Peyer's patch (tissue), 4 donors: ENCODE results near the gene WWP2. TPM values are rescaled to one million over a fixed set of nuclear protein-coding genes. Genes with fewer than 3 reads are reported as not detected.
"Not testable (repeated sequence)": the region's sequence is repeated elsewhere in the genome, so short reads cannot be mapped to it uniquely, and the experiment has no call there.

Experiments used
- DNase-seq, 3 donors: peaks; one replicate each; pipeline ENCODE4 v3.0.0-alpha.2; 2017 to 2019
- H3K27ac ChIP-seq, 4 donors: fragments of 200-600 bp; sonication (generic); one replicate each; pipeline ENCODE4 v1.5.1; 2016 to 2019
- H3K27me3 ChIP-seq, 2 donors: fragments of 200-600 bp; sonication (generic); one replicate each; pipeline ENCODE4 v1.5.1; 2019
- H3K36me3 ChIP-seq, 3 donors: fragments of 200-600 bp; sonication (generic); one replicate each; pipeline ENCODE4 v1.5.1; 2016 to 2019
- H3K4me1 ChIP-seq, 4 donors: fragments of 200-600 bp; sonication (generic); one replicate each; pipeline ENCODE4 v1.5.1; 2016 to 2019
- H3K4me3 ChIP-seq, 4 donors: fragments of 200-600 bp; sonication (generic); 1 replicate in 3 of 4; 2 replicates in 1 of 4; pipeline ENCODE4 v1.5.1; 2016 to 2019; ENCODE audit warnings: mild to moderate bottlenecking in 1 of 4
- H3K9me3 ChIP-seq, 4 donors: fragments of 200-600 bp; sonication (generic); one replicate each; pipeline ENCODE4 v1.5.1; 2016 to 2019; ENCODE audit warnings: mild to moderate bottlenecking in 1 of 4
- POLR2A ChIP-seq, 2 donors: fragments of 450-650 bp; IDR thresholded peaks; one replicate each; pipeline ENCODE4 v1.5.1; 2017; ENCODE audit warnings: antibody characterized with exemption in 2 of 2, mild to moderate bottlenecking in 2 of 2, moderate library complexity in 2 of 2
- total RNA-seq, 4 donors: library from RNA; depleted of rRNA; stranded (reverse); fragments of >200 nt; gene quantifications; one replicate each; pipeline ENCODE4 v1.1.0, GENCODE V29; 2016
- TF ChIP-seq, protein P1 (sequence below), 6 experiments: fragments of 450-650 bp in 4 of 6; fragments of 200-600 bp in 2 of 6; sonication (generic) in 1 of 6; IDR thresholded peaks; one replicate each; pipeline ENCODE4 v1.5.1; 2017 to 2019; ENCODE audit warnings: antibody characterized with exemption in 6 of 6, mild to moderate bottlenecking in 3 of 6, moderate library complexity in 1 of 6

The WWP2 gene
- total RNA-seq, 4 donors from 2014 or later, result 93.5 to 199 (median 111) TPM

GRCh38 chr16:69941251-69942098, 179.3 kb downstream of the WWP2 start:
- peaks cover 0 to 53% (median 0%) of the 10 kb centered on the region in 3 donors for H3K36me3 ChIP-seq
- H3K4me3 ChIP-seq, result no peak overlapping the region
- peak in 2 of 3 donors; percentile 15 to 45 for DNase-seq
- peak overlapping the region in 1 of 4 donors; percentile 8 for H3K27ac ChIP-seq
- H3K4me1 ChIP-seq, result no peaks in the 10 kb centered on the region
- H3K27me3 ChIP-seq, result no peaks in the 10 kb centered on the region
- TF ChIP-seq, protein P1, sequence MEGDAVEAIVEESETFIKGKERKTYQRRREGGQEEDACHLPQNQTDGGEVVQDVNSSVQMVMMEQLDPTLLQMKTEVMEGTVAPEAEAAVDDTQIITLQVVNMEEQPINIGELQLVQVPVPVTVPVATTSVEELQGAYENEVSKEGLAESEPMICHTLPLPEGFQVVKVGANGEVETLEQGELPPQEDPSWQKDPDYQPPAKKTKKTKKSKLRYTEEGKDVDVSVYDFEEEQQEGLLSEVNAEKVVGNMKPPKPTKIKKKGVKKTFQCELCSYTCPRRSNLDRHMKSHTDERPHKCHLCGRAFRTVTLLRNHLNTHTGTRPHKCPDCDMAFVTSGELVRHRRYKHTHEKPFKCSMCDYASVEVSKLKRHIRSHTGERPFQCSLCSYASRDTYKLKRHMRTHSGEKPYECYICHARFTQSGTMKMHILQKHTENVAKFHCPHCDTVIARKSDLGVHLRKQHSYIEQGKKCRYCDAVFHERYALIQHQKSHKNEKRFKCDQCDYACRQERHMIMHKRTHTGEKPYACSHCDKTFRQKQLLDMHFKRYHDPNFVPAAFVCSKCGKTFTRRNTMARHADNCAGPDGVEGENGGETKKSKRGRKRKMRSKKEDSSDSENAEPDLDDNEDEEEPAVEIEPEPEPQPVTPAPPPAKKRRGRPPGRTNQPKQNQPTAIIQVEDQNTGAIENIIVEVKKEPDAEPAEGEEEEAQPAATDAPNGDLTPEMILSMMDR (IDR thresholded peaks at IDR 0.05), result no peak
- TF ChIP-seq POLR2A (IDR thresholded peaks at IDR 0.05), result no peak
- no peaks in the 10 kb centered on the region for H3K9me3 ChIP-seq

- H3K9me3 ChIP-seq, result no peaks in the 10 kb centered on the region
- no peaks in the 10 kb centered on the region for H3K27me3 ChIP-seq
- no peak for TF ChIP-seq POLR2A (IDR thresholded peaks at IDR 0.05)
- TF ChIP-seq, protein P1 (IDR thresholded peaks at IDR 0.05), result no peak
- no peak overlapping the region for H3K27ac ChIP-seq
- H3K4me1 ChIP-seq, result no peaks in the 10 kb centered on the region
- no peak overlapping the region for H3K4me3 ChIP-seq
- peak in 1 of 3 donors; percentile 13 for DNase-seq
- H3K36me3 ChIP-seq, result peaks cover 0 to 47% (median 0%) of the 10 kb centered on the region in 3 donors
These were observed 180.0 kb downstream of the WWP2 start for GRCh38 chr16:69942099-69942491.

DNA sequence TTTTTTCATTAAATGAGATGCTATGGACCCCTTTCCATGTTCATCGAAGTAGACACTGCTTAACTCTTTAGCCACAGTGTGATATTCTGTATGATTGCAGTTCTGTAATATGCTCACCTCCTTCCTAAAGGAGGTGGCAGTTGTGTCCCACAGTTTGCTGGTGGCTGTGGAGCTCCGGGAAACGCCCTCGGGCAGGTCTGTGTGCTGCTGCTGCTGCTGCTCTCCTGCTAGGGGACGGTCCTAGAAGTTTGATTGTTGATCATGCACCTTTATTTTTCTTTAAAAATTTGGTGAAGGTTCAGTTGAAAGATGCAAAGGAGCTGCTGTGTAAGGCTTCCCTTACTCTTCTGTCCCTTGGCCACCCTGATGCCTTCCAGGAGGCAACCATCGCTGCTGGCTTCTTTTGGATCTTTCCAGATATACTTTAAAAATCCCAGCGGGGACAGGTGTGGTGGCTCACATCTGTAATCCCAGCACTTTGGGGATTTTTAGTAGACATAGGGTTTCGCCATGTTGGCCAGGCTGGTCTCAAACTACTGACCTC, 180.6 kb downstream of the WWP2 start:
- H3K27ac ChIP-seq, result no peak overlapping the region
- peaks cover 0 to 41% (median 0%) of the 10 kb centered on the region in 3 donors for H3K36me3 ChIP-seq
- TF ChIP-seq, protein P1 (IDR thresholded peaks at IDR 0.05), result no peak
- TF ChIP-seq POLR2A (IDR thresholded peaks at IDR 0.05), result no peak
- H3K27me3 ChIP-seq, result no peaks in the 10 kb centered on the region
- H3K9me3 ChIP-seq, result no peaks in the 10 kb centered on the region
- H3K4me3 ChIP-seq, result no peak overlapping the region
- no peaks in the 10 kb centered on the region for H3K4me1 ChIP-seq
- no peak for DNase-seq

- H3K4me3 ChIP-seq, DNase-seq, H3K4me1 ChIP-seq, H3K27ac ChIP-seq, H3K9me3 ChIP-seq, H3K27me3 ChIP-seq: not testable (repeated sequence)
- peaks cover 0 to 34% (median 0%) of the 10 kb centered on the region in 3 donors for H3K36me3 ChIP-seq
These were observed 181.3 kb downstream of the WWP2 start for GRCh38 chr16:69943241-69944036.

DNA sequence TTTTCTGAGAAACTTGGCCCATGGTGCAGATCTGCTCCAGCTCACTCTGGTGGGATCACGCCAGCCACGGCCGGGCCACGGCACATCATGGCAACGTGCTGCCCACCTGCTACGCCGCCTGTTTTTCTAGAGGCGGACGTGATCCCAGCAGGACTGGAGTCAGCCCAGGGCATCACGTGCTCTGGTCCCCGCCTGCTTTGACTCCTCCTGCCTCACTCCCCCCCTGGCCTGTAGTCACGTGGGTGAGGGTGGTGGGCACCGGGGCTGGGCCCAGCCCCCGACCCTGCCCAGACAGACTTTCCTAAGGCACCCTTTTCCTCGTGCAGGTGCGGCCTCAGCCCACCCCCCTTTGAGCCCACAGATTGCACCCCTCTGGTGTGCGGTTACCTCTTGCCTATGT, 188.3 kb downstream of the WWP2 start:
- H3K4me3 ChIP-seq, H3K36me3 ChIP-seq, H3K4me1 ChIP-seq, DNase-seq, H3K27ac ChIP-seq, H3K27me3 ChIP-seq, H3K9me3 ChIP-seq: not testable (repeated sequence)

DNA sequence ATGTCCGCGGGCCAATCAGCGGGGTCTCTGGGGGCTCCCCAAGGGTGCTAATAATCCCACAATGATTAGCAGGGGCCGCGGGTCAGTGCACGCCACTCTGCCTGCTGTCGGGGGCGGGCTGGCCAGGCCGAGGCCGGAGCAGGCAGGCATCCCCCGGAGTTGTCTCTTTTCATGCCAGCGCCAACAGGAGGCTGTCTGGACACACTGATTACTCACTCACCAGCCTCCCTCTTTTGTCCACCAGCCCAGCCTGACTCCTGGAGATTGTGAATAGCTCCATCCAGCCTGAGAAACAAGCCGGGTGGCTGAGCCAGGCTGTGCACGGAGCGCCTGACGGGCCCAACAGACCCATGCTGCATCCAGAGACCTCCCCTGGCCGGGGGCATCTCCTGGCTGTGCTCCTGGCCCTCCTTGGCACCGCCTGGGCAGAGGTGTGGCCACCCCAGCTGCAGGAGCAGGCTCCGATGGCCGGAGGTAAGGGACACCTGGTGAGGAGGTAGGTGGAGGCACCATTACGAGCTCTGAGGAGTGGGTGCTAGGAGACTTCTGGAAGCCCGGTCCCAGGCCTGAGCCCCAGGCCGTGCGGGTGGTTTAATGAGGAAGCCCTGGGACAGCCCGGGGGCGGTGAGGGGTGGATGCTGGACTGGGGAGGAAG, 189.0 kb downstream of the WWP2 start, which contains the start of gene CLEC18A:
TSS of gene CLEC18A (plus strand) at position 318 of the 655 bp plus-strand sequence. CDS start at position 351, 33 bp downstream.
- H3K9me3 ChIP-seq, DNase-seq, H3K4me3 ChIP-seq, H3K36me3 ChIP-seq, H3K27me3 ChIP-seq, H3K27ac ChIP-seq, H3K4me1 ChIP-seq: not testable (repeated sequence)

DNA sequence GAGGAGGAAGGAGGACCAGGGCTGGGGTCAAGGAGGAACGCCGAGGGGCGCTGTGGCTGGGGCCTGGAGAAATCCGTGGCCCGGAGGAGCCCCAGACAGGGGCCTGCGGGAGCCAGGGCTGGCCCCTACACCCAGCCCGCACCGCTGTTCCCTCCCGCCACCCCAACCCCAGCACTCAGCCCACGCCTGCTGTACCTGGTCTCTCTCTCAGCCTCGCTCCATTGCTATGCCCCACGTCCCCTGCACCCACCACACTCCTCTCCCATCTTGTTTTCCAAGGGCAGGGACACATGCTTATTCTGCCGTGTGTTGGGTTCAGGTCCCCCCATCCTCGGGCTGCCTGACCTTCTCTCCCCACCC, 189.5 kb downstream of the WWP2 start:
- not testable (repeated sequence) for DNase-seq, H3K4me3 ChIP-seq, H3K27ac ChIP-seq, H3K4me1 ChIP-seq, H3K36me3 ChIP-seq, H3K9me3 ChIP-seq, H3K27me3 ChIP-seq

DNA sequence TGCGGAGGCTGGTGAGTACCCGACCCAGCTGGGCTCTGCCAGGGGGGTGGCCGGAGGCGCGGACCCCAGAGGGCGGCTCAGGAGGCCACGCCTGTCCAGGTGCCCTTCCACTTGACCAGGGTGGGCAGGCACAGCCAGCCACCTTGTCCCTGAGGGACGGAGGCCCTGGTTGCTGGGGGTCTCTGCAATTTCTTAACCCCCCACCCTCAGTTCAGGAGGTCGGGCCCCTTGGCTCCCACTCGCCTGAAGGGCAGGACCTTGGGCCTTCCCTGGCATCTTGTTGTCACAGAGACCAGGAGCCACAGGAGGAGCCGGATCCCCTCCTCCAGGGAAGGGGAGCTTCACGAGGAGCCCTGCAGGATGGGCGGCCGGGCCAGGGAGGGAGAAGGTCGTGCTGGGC, 190.0 kb downstream of the WWP2 start:
- H3K4me1 ChIP-seq, DNase-seq, H3K27ac ChIP-seq, H3K9me3 ChIP-seq, H3K36me3 ChIP-seq, H3K4me3 ChIP-seq, H3K27me3 ChIP-seq: not testable (repeated sequence)

- not testable (repeated sequence) for H3K9me3 ChIP-seq, H3K4me1 ChIP-seq, H3K4me3 ChIP-seq, H3K27ac ChIP-seq, H3K27me3 ChIP-seq, H3K36me3 ChIP-seq
- DNase-seq, result peak in 2 of 3 donors; percentile 3 to 14
These were observed 190.6 kb downstream of the WWP2 start for GRCh38 chr16:69952572-69953355.

DNA sequence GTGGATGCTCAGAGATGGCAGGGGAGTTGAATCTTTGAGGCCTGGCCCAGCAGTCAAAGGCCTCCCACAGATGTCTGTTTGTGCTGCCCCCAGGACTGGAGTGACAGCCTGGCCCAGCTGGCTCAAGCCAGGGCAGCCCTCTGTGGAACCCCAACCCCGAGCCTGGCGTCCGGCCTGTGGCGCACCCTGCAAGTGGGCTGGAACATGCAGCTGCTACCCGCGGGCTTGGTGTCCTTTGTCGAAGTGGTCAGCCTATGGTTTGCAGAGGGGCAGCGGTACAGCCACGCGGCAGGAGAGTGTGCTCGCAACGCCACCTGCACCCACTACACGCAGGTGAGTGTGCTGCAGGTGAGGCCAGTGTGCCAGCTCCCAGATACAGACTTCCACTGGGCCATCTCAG, 192.1 kb downstream of the WWP2 start:
- H3K27me3 ChIP-seq, H3K36me3 ChIP-seq, H3K27ac ChIP-seq, H3K4me3 ChIP-seq, H3K4me1 ChIP-seq, H3K9me3 ChIP-seq: not testable (repeated sequence)
- peak in 1 of 3 donors; percentile 29 for DNase-seq
